HCT116 (cell line): ENCODE measurements around the gene DDR1.

Experiments
- EZH2 ChIP-seq: fragments of 200-600 bp; sonication (generic); IDR thresholded peaks from 2 replicates; pipeline ENCODE4 v1.6.1; 2017; ENCODE audit warnings: antibody characterized with exemption, mixed run types
- EZH2phosphoT487 ChIP-seq: fragments of 200-600 bp; IDR thresholded peaks from 2 replicates; pipeline ENCODE4 v1.6.1; 2018; ENCODE audit warnings: antibody characterized with exemption, borderline replicate concordance
- JUND ChIP-seq: IDR thresholded peaks from 2 replicates; pipeline ENCODE4 v1.6.1; 2012
- REST ChIP-seq: IDR thresholded peaks from 2 replicates; pipeline ENCODE4 v1.6.1; 2012; ENCODE audit warnings: low read depth
- SRF ChIP-seq: IDR thresholded peaks from 2 replicates; pipeline ENCODE4 v1.6.1; 2012; ENCODE audit warnings: low read depth
- YY1 ChIP-seq: IDR thresholded peaks from 2 replicates; pipeline ENCODE4 v1.6.1; 2011; ENCODE audit warnings: low read length, low read depth, moderate library complexity, mild to moderate bottlenecking; ENCODE audit not compliant: insufficient replicate concordance; ENCODE audit errors: extremely low read depth
- ZFX ChIP-seq: fragments of 450-650 bp; IDR thresholded peaks from 2 replicates; pipeline ENCODE4 v1.6.1; 2017
- TF ChIP-seq, protein P1 (sequence below), 3 experiments: fragments of 200-600 bp in 1 of 3; sonication (generic) in 1 of 3; IDR thresholded peaks in 2 of 3; conservative IDR thresholded peaks in 1 of 3; 2 replicates each; pipeline ENCODE4 v1.5.1; 2012 to 2017; ENCODE audit warnings: low read depth in 2 of 3, low read length in 2 of 3, antibody characterized with exemption in 1 of 3, borderline replicate concordance in 1 of 3, control low read depth in 1 of 3, mild to moderate bottlenecking in 1 of 3, mixed read lengths in 1 of 3, mixed run types in 1 of 3, moderate library complexity in 1 of 3; ENCODE audit not compliant: insufficient read depth in 1 of 3

GRCh38 chr6:30893666-30894065, 9.3 kb downstream of the DDR1 start:
- TF ChIP-seq EZH2: no peak
- no peak for TF ChIP-seq JUND
- TF ChIP-seq YY1: no peak
- TF ChIP-seq, protein P1, sequence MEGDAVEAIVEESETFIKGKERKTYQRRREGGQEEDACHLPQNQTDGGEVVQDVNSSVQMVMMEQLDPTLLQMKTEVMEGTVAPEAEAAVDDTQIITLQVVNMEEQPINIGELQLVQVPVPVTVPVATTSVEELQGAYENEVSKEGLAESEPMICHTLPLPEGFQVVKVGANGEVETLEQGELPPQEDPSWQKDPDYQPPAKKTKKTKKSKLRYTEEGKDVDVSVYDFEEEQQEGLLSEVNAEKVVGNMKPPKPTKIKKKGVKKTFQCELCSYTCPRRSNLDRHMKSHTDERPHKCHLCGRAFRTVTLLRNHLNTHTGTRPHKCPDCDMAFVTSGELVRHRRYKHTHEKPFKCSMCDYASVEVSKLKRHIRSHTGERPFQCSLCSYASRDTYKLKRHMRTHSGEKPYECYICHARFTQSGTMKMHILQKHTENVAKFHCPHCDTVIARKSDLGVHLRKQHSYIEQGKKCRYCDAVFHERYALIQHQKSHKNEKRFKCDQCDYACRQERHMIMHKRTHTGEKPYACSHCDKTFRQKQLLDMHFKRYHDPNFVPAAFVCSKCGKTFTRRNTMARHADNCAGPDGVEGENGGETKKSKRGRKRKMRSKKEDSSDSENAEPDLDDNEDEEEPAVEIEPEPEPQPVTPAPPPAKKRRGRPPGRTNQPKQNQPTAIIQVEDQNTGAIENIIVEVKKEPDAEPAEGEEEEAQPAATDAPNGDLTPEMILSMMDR (IDR thresholded peaks at IDR 0.05 in 2 of 3, conservative IDR thresholded peaks at IDR 0.05 in 1 of 3; ENCODE audit: borderline replicate concordance in 1 of 3, insufficient read depth in 1 of 3, low read depth in 2 of 3, low read length in 2 of 3): no peak
- no peak for TF ChIP-seq EZH2phosphoT487
- no peak for TF ChIP-seq REST
- no peak for TF ChIP-seq SRF
- TF ChIP-seq ZFX: no peak
